Femur (tissue), 1 donor: Measurements from ENCODE around the gene SNRPD1.
"Not testable (repeated sequence)": the region's sequence is repeated elsewhere in the genome, so short reads cannot be mapped to it uniquely, and the experiment has no call there.

Source experiments
- DNase-seq: peaks from one replicate; pipeline ENCODE4 v3.0.0-alpha.2; 2017

Gene SNRPD1

DNA sequence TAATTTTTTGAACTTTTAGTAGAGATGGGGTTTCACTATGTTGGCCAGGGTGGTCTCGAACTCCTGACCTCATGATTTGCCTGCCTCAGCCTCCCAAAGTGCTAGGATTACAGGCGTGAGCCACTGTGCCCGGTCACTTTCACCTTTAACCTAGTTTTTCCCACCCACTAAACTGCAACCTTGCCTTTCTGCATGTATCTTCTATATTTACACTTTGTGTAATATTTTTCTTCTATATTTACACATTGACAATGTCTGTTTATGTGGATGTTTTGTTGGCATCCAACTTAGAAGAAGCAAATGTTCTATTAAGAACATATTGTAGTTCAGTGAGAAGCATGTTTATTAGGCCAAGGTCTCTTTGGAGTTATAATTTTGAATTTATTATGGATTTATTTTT is 26.7 kb downstream of the SNRPD1 start:
- DNase-seq: no peak

DNA sequence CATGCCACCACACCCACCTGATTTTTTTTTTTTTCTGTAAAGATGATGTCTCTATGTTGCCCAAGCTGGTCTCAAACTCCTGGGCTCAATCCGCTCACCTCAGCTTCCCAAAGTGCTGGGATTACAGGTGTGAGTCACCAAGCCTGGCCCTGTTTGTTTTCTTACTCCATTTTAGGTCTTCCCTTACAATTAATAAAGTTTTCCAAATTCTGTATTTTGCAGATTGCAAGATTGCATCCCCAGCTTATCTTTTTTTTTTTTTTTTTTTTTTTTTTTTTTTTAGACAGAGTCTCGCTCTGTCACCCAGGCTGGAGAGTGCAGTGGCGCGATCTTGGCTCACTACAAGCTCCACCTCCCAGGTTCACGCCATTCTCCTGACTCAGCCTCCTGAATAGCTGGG is 28.3 kb downstream of the SNRPD1 start:
- DNase-seq: not testable (repeated sequence)

DNA sequence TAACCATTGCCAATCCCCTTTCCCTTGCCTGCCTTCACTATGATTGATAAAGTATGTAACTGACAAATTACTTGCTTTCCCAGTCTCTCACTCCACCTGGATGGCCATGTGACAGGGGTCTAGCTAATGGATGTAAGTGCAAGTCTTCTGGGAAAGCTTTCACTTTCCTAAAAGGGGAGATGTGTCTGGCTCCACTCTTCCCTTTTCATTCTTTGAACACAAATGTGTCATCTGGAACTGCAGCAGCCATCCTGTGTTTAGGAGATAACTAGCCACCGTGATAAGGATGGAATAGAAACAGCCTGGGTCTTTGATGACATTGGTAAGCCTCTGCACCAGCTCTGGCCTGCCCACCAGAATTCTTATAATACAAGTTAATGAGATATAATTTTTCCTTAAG is 38.2 kb downstream of the SNRPD1 start:
- no peak for DNase-seq

DNA sequence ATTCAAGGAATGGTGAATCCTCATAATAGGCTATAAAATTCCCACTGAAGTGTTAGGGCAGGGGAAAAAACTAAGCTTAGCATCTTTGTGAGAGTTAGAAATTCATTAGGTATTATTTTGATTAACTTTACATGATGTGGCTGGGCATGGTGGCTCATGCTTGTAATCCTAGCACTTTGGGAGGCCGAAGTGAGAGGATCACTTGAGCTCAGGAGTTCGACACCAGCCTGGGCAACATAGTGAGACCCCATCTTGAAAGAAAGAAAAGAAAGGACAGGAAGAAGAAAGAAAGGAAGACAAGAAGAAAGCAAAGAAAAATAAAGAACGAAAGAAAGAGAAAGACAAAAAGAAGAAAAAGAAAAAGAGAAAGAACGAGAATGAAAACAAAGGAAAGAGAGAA is 40.0 kb downstream of the SNRPD1 start:
- DNase-seq: no peak

- DNase-seq: no peak
Measured at GRCh38 chr18:21653361-21653760, 41.2 kb downstream of the SNRPD1 start.

DNA sequence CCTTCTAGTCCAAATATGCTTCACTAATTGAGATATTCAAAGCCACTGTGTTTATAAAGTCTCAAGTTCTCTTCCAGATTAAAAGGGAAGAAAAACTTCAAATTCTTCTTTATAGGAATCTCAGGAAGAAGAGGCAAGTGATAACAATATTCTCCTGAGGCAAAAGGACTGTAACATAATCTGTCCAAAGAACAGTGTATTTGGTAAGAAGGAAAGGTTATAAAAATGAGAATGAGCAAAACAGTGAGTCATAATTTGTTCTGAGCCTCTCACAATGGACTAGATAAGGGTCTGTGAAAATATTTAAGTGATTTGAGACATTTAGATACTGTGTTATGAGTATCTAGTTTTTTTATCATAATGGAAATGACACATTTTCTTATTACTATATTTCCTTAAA is 44.3 kb downstream of the SNRPD1 start:
- DNase-seq: no peak

GRCh38 chr18:21660078-21660477 is 48.0 kb downstream of the SNRPD1 start:
- no peak for DNase-seq

- no peak for DNase-seq
Measured at GRCh38 chr18:21662581-21662980, 50.5 kb downstream of the SNRPD1 start.

DNA sequence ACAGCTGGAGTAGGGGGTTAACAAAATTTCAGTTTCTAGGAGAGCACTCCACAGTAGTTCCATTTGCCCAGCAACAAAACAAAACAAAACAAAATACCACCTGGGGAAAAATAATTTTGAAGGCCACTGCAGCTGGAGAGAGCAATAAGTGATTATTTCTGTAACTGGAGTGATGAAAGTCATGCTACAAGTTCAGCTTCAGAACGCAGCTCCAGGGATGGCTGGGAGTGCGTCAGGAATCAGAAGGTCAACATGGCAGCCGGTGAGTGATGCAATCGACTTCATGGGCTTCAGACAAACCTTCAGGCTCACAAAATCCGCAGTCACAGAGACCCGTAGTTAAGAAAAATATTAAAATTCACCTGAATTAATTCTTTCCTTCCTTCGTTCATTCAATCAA is 51.5 kb downstream of the SNRPD1 start:
- peak; percentile 61 for DNase-seq

DNA sequence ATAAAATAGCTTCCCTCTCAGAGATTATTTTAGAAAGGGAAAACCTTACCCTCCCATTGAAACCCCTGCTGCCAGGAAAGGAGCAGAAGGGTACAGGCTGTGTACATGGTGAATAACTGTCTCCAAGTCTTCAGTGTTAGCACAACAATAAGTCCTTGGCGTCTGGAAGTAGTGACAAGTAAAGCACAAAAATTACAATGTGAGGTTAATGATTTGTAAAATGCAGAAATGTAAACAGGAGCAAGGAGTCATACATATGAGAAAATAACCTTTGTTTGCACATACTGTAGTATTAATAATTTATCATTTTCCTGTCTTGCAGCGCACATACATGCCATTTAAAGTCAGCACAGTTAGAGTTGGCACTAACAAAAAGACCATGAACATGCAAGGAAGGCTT is 52.0 kb downstream of the SNRPD1 start:
- DNase-seq: no peak

DNA sequence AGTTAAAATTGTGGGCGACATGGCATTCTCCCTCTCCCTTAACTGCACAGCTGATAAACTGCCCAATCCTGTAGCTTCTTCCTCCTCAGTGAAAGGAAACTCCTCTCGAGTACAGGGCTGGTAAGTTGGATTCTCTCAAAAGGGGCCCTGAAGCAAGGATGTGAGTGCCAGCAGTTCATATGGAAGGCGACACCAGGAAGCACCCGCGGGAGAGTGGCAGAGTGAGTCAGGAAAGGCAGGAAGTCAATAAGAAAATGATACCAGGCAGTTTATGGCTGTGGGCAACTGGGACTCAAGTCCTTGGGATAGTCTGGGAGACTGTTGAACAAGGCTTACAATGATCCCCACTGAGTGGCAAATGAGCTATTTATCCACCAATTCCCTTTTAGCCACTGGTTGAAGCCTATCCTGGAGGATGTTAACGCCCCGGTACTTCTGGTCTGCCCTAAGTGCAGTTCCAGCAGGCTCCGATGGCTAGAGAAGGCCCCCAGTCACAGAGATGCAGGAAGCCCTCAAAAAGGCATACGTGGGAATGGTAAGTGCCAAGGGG is 57.7 kb downstream of the SNRPD1 start:
- no peak for DNase-seq

DNA sequence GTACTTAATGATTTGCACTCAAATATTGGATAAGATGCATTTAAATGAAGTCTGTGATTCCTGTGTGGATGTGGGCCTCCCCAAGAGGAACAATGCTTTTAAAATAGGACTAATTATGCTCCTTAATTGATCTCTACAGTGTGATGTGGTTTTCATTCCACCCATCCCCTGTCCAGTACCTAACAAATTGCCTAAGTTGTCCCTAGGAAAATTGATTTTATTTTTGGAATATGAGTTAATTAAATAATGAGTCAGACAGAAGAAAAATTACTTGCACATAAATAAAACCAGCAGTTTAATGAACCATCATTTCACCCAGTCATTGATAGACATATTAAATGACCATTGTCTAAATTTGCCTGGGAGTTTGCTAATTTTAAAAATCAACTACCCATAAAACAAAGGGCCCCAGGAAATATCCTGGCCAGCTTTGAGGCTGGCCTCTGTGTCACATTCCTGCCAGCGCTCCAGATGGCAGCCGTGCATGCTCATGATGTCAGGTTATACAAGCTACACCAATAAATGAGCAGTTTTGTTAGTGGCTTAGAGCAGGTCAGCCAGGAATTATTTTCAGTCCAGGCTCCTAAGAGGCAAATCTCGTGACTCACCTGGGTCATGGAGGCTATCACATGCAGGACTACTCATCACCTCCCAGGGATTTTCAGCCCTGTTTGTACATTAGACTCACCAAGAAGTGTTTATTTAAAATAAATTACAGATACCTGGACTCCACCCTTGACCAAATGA is 60.6 kb downstream of the SNRPD1 start:
- DNase-seq: no peak

- not testable (repeated sequence) for DNase-seq
Measured at GRCh38 chr18:21675354-21675753, 63.2 kb downstream of the SNRPD1 start.

DNA sequence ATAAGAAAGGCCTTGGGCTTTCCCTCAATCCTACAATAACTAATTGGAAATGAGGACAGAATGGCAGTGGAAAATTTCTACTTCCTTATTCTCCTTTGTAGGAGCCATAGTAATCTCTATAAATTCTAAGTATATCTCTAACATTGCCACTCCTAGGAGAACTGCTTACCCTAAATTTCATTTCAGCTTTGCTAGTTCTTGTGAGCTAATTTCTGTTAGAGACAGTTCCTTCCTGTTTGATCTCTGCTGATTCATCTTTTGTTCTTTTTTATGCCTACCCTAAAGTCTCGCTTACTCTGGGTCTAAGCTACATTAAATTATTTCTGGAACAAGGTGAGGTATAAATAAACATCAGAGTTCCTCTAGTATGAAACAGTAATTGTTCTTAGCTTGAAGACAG is 66.7 kb downstream of the SNRPD1 start:
- DNase-seq: no peak

GRCh38 chr18:21680161-21680560 is 68.0 kb downstream of the SNRPD1 start:
- no peak for DNase-seq

DNA sequence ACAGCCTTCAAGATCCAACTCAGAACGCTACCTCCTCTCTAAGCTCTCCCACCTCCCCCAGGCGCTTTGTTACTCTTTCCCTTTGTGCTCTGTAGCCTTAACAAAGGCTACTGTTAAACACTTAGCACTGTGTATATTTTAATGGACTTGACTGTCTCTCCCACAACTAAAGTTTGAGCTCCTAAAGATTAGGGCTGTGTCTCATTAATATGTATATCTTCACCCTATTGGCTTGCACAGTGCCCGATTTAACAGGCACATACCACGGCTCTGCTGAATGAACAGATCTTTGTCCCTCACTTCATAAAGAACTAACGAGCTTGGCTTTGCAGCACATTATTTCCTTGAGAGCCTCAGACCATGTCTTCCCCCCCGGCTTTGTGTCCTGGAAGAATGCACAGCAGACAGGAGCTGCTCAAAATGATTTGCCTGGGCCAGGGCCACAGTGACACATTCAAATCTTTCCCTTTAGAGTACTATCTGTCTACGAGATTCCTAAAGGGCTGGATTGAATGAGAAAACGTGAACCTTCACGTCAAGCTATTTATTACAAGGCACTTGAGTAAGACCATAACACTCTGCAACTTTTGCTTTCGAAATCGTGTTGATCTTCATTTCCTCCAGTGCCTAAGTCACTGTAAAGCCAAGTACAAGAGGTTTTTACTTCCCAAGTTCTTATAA is 70.4 kb downstream of the SNRPD1 start:
- peak; percentile 33 for DNase-seq
